GM10266 (cell line): ENCODE results near the gene TDO2.

Experiments used
- DNase-seq: peaks from one replicate; pipeline ENCODE4 v3.0.0; 2012; ENCODE audit errors: extremely low spot score
- TF ChIP-seq, protein P1 (sequence below): IDR thresholded peaks from 2 replicates; pipeline ENCODE4 v1.5.1; 2012; ENCODE audit warnings: mild to moderate bottlenecking, low read depth; ENCODE audit not compliant: control insufficient read depth, insufficient read depth; ENCODE audit errors: missing control alignments

Gene TDO2

GRCh38 chr4:155879767-155880166 is 23.7 kb upstream of the TDO2 start:
- TF ChIP-seq, protein P1, sequence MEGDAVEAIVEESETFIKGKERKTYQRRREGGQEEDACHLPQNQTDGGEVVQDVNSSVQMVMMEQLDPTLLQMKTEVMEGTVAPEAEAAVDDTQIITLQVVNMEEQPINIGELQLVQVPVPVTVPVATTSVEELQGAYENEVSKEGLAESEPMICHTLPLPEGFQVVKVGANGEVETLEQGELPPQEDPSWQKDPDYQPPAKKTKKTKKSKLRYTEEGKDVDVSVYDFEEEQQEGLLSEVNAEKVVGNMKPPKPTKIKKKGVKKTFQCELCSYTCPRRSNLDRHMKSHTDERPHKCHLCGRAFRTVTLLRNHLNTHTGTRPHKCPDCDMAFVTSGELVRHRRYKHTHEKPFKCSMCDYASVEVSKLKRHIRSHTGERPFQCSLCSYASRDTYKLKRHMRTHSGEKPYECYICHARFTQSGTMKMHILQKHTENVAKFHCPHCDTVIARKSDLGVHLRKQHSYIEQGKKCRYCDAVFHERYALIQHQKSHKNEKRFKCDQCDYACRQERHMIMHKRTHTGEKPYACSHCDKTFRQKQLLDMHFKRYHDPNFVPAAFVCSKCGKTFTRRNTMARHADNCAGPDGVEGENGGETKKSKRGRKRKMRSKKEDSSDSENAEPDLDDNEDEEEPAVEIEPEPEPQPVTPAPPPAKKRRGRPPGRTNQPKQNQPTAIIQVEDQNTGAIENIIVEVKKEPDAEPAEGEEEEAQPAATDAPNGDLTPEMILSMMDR: no peak

DNA sequence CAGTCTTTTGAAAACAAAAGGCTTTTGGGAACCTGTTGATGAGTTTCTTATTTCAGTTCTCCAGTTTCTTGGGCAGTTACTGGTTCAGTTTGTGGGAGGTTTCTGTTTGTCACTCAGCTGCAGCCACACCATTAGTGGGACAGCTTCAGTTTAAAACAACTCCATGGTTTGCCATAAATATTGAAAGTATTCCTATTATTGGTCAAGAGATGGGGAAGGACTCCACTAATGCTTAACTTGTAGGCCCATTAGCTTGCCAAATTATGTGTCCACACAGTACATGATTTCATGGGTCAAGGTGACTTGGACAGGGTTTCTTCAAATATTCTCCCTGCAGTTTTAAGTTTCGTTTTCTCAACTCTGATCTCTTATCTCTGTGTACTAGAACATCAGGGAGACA is 21.9 kb upstream of the TDO2 start:
- TF ChIP-seq, protein P1: no peak
- DNase-seq: no peak

More at GRCh38 chr4:155879767-155880166, 23.7 kb upstream of the TDO2 start:
- no peak for DNase-seq

GRCh38 chr4:155883895-155884294 is 19.6 kb upstream of the TDO2 start:
- TF ChIP-seq, protein P1: no peak
- DNase-seq: no peak

- no peak for DNase-seq
- TF ChIP-seq, protein P1: no peak
Observed at GRCh38 chr4:155885666-155886065, 17.8 kb upstream of the TDO2 start.

DNA sequence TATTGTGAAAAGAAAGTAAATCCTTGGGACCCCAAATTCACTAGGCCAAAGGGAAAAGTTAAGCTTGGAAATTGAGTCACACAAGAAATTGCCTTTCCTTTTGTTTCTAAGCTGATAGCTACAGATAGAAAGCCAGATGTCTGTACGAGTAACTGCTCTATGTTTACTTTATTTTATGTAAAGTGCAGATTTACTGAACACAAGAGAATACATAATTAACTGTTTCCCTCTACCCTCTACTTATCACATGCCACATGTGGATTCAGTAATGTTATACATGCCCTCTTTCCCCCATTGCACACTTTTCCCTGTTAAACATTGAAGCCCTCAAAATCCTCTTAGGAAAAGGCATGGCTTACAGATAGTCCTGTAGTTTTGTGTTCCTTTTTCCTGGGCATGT is 16.5 kb upstream of the TDO2 start:
- TF ChIP-seq, protein P1: no peak
- DNase-seq: no peak

- DNase-seq: no peak
- TF ChIP-seq, protein P1: no peak
Observed at GRCh38 chr4:155887847-155888570, 15.5 kb upstream of the TDO2 start.

DNA sequence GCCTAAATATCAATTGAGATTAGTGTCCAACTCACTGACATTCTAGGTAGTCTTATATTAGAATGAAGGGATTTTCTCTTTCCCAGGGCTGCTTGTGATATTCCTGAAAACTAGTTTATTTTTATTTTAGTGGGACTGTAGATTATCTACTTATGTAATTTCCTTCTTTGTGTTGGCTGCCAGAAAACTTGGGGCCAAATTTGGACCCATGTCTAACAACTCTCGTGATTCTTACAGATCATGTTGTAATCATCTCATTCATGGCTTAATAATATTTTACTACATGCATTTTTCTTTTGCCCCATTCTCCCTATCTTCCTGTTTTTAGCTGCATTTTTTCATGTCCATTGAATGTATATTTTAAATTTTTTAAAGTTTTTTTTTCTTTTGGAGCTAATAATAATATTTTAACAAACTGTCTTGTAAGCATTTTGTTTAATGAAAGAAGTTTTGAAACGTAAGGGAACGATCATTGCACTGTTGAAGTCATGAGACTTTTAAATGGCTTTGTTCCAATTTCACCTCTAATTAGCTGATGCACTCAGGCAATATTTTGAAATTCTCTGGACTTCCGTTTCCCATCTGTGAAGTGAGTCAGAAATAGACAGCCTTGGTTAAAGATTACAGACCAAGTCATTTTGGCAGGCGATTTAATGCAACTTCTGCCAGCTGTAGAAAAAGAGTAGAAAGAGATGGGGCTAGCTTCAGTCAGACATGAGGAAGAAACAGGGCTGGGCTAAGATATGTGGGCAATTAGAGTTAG is 14.3 kb upstream of the TDO2 start:
- DNase-seq: no peak
- TF ChIP-seq, protein P1: no peak
